Upper lobe of left lung (tissue), 6 donors: ENCODE data around the gene HTR5A. TPM values are rescaled to one million over a fixed set of nuclear protein-coding genes. Genes with fewer than 3 reads are reported as not detected.

Experiments used
- ATAC-seq, 2 donors: fragments of 200-7000 bp; cut with Tn5 transposase; one replicate each; pipeline ENCODE4 v1.9.1; 2022; ENCODE audit warnings: mild to moderate bottlenecking in 2 of 2, moderate library complexity in 2 of 2; ENCODE audit not compliant: low FRiP score in 2 of 2
- DNase-seq, 2 donors: peaks; one replicate each; pipeline ENCODE4 v3.0.0-alpha.2; 2019 to 2020
- H3K27ac ChIP-seq, 4 donors: fragments of 200-600 bp; sonication (generic); one replicate each; pipeline ENCODE4 v1.5.1; 2016 to 2019
- H3K27me3 ChIP-seq, 4 donors: fragments of 200-600 bp; sonication (generic); one replicate each; pipeline ENCODE4 v1.5.1; 2017 to 2019
- H3K36me3 ChIP-seq, 4 donors: fragments of 200-600 bp; sonication (generic); one replicate each; pipeline ENCODE4 v1.5.1; 2016 to 2019
- H3K4me1 ChIP-seq, 4 donors: fragments of 200-600 bp; sonication (generic); one replicate each; pipeline ENCODE4 v1.5.1; 2018 to 2019
- H3K4me3 ChIP-seq, 4 donors: fragments of 200-600 bp; sonication (generic); one replicate each; pipeline ENCODE4 v1.5.1; 2017 to 2019; ENCODE audit warnings: mild to moderate bottlenecking in 2 of 4, moderate library complexity in 1 of 4
- H3K9me3 ChIP-seq, 4 donors: fragments of 200-600 bp; sonication (generic); one replicate each; pipeline ENCODE4 v1.5.1; 2018 to 2019
- CTCF ChIP-seq, 6 experiments: fragments of 450-650 bp in 4 of 6; fragments of 200-600 bp in 2 of 6; sonication (generic) in 2 of 6; IDR thresholded peaks; one replicate each; pipeline ENCODE4 v1.5.1; 2016 to 2019; ENCODE audit warnings: antibody characterized with exemption in 6 of 6
- EP300 ChIP-seq, 4 donors: sonication (generic); formaldehyde crosslinking; IDR thresholded peaks; one replicate each; pipeline ENCODE4 v1.5.1; 2017; ENCODE audit warnings: antibody characterized with exemption in 4 of 4, control low read depth in 2 of 4
- POLR2A ChIP-seq, 4 donors: fragments of 450-650 bp; IDR thresholded peaks; one replicate each; pipeline ENCODE4 v1.5.1; 2016 to 2017; ENCODE audit warnings: antibody characterized with exemption in 4 of 4, mild to moderate bottlenecking in 2 of 4
- POLR2AphosphoS5 ChIP-seq, 2 donors: sonication (generic); formaldehyde crosslinking; IDR thresholded peaks; one replicate each; pipeline ENCODE4 v1.5.1; 2017; ENCODE audit warnings: antibody characterized with exemption in 2 of 2
- WGBS, 2 donors: methylation state at CpG; one replicate each; pipeline ENCODE4 v1.1.5; 2017 to 2018; 5-methylcytosine and 5-hydroxymethylcytosine counted together
- total RNA-seq, 6 donors: library from RNA; depleted of rRNA in 4 of 6; stranded (reverse); fragments of >200 nt in 4 of 6; gene quantifications; one replicate each; pipeline versions ENCODE4 v1.1.0 to v1.2.1, GENCODE V29; 2016 to 2021
- donor health status: DM: no; HTN: no; CAD: no; lungs with moderate emphysema.
- donor health status: DM: no; HTN: yes; CAD: no; lungs with severe emphysema.

The HTR5A gene
- total RNA-seq, 6 donors from 2014 or later = not detected

- ATAC-seq = no peak
- no peaks in the 10 kb centered on the region for H3K27me3 ChIP-seq
- H3K4me1 ChIP-seq = no peaks in the 10 kb centered on the region
- H3K36me3 ChIP-seq = no peaks in the 10 kb centered on the region
- no peak for TF ChIP-seq POLR2A (IDR thresholded peaks at IDR 0.05)
- TF ChIP-seq POLR2AphosphoS5 (IDR thresholded peaks at IDR 0.05) = no peak
- TF ChIP-seq EP300 (IDR thresholded peaks at IDR 0.05) = no peak
- TF ChIP-seq CTCF (IDR thresholded peaks at IDR 0.05) = no peak
- 74 to 88% methylated on average over 4 of the region's 4 CpGs for WGBS, 2 donors
- H3K27ac ChIP-seq = no peak overlapping the region
- H3K9me3 ChIP-seq = no peaks in the 10 kb centered on the region
- H3K4me3 ChIP-seq = no peak overlapping the region
- no peak for DNase-seq
These were observed 31.8 kb upstream of the HTR5A start for GRCh38 chr7:155038335-155038734.

- WGBS, 2 donors = 66 to 75% methylated on average over 4 of the region's 4 CpGs
- DNase-seq = no peak
These were observed 26.4 kb upstream of the HTR5A start for GRCh38 chr7:155043756-155044155.

GRCh38 chr7:155048006-155048405 lies 22.1 kb upstream of the HTR5A start:
- Histone ChIP-seq H3K9me3 (no peaks in the 10 kb centered on the region), H3K4me1 (no peaks in the 10 kb centered on the region), H3K4me3 (no peak overlapping the region), H3K36me3 (no peaks in the 10 kb centered on the region), H3K27me3 (no peaks in the 10 kb centered on the region), H3K27ac (no peak overlapping the region)
- ATAC-seq (no peak), DNase-seq (no peak)
- 63 to 66% methylated on average over 4 of the region's 4 CpGs for WGBS, 2 donors
- no peak for TF ChIP-seq POLR2AphosphoS5 (IDR thresholded peaks at IDR 0.05)
- no peak for TF ChIP-seq POLR2A (IDR thresholded peaks at IDR 0.05)
- TF ChIP-seq CTCF (IDR thresholded peaks at IDR 0.05) = no peak
- TF ChIP-seq EP300 (IDR thresholded peaks at IDR 0.05) = no peak

More at GRCh38 chr7:155043756-155044155, 26.4 kb upstream of the HTR5A start:
- H3K27me3 ChIP-seq = no peaks in the 10 kb centered on the region
- H3K4me3 ChIP-seq = no peak overlapping the region
- TF ChIP-seq POLR2AphosphoS5 (IDR thresholded peaks at IDR 0.05) (no peak), POLR2A (IDR thresholded peaks at IDR 0.05) (no peak), CTCF (IDR thresholded peaks at IDR 0.05) (no peak), EP300 (IDR thresholded peaks at IDR 0.05) (no peak)
- H3K36me3 ChIP-seq = no peaks in the 10 kb centered on the region
- no peaks in the 10 kb centered on the region for H3K9me3 ChIP-seq
- H3K27ac ChIP-seq = no peak overlapping the region
- H3K4me1 ChIP-seq = no peaks in the 10 kb centered on the region
- ATAC-seq = no peak

- Histone ChIP-seq H3K9me3 (no peaks in the 10 kb centered on the region), H3K27me3 (no peaks in the 10 kb centered on the region), H3K27ac (no peak overlapping the region), H3K4me3 (no peak overlapping the region), H3K4me1 (no peaks in the 10 kb centered on the region), H3K36me3 (no peaks in the 10 kb centered on the region)
- 93 to 100% methylated on average over 4 of the region's 4 CpGs for whole genome bisulfite sequencing, 2 donors
- ATAC-seq = no peak
- TF ChIP-seq EP300 (IDR thresholded peaks at IDR 0.05) (no peak), POLR2A (IDR thresholded peaks at IDR 0.05) (no peak), POLR2AphosphoS5 (IDR thresholded peaks at IDR 0.05) (no peak), CTCF (IDR thresholded peaks at IDR 0.05) (no peak)
- DNase-seq = no peak
These were observed 18.8 kb upstream of the HTR5A start for GRCh38 chr7:155051355-155051754.

- no peak for TF ChIP-seq POLR2AphosphoS5 (IDR thresholded peaks at IDR 0.05)
- Histone ChIP-seq H3K27me3 (no peaks in the 10 kb centered on the region), H3K4me3 (no peak overlapping the region), H3K9me3 (no peaks in the 10 kb centered on the region), H3K4me1 (no peaks in the 10 kb centered on the region), H3K27ac (no peak overlapping the region), H3K36me3 (no peaks in the 10 kb centered on the region)
- 73% methylated on average over 11 to 12 of the region's 12 CpGs for WGBS, 2 donors
- DNase-seq (no peak), ATAC-seq (no peak)
These were observed 17.1 kb upstream of the HTR5A start for GRCh38 chr7:155053002-155053401.
